Endothelial cell of umbilical vein (primary cell): ENCODE data around the gene ITPR2. TPM values are rescaled to one million over a fixed set of nuclear protein-coding genes. Genes with fewer than 3 reads are reported as not detected.

Experiments used
- BruUV-seq: library from RNA; stranded (reverse); fragments of 400-500 nt; replicated peaks from 2 replicates; lab custom pipeline; 2021; lab: Mats Ljungman, UMichigan
- CTCF ChIA-PET: fragments of 300-600, 350-600 bp; sonication (Branson Sonifier 250); formaldehyde crosslinking; loops from one replicate; lab custom pipeline; 2021; ENCODE audit warnings: antibody characterized with exemption, inconsistent platforms; lab: Charles Lee
- POLR2A ChIA-PET: fragments of 300-600, 350-600 bp; sonication (Branson Sonifier 250); formaldehyde crosslinking; loops from one replicate; lab custom pipeline; 2021; ENCODE audit warnings: antibody characterized with exemption, inconsistent platforms; lab: Charles Lee
- DNase-seq: peaks from one replicate; pipeline ENCODE4 v3.0.0-alpha.2; 2011; ENCODE audit warnings: low read depth, low spot score
- FAIRE-seq: peaks from 2 replicates; lab custom pipeline; 2011; peaks lifted over from hg19 to GRCh38; lab: Jason Lieb, UNC
- H2AFZ ChIP-seq: 2 replicates; pipeline ENCODE4 v1.6.0; 2012; ENCODE audit warnings: low read depth, low read length, control low read depth, inconsistent platforms
- H3K27ac ChIP-seq: 2 replicates; pipeline ENCODE4 v1.5.1; 2011; ENCODE audit warnings: low read depth, mild to moderate bottlenecking, control low read depth, low read length, moderate library complexity; ENCODE audit not compliant: insufficient read depth
- H3K27me3 ChIP-seq, 2 experiments: 2 replicates each; pipeline versions ENCODE4 v1.6.0 to v1.6.1; 2011; ENCODE audit warnings: low read length in 2 of 2, mixed read lengths in 1 of 2; ENCODE audit not compliant: control insufficient read depth in 2 of 2, insufficient read depth in 2 of 2
- H3K36me3 ChIP-seq, 2 experiments: 2 replicates in 1 of 2; 3 replicates in 1 of 2; pipeline ENCODE4 v1.5.1; 2011; ENCODE audit warnings: low read length in 2 of 2, mild to moderate bottlenecking in 1 of 2, moderate library complexity in 1 of 2; ENCODE audit not compliant: control insufficient read depth in 2 of 2, insufficient read depth in 2 of 2; ENCODE audit errors: extremely low read depth in 1 of 2
- H3K4me1 ChIP-seq: 3 replicates; pipeline ENCODE4 v1.5.1; 2011; ENCODE audit warnings: mild to moderate bottlenecking, low read length; ENCODE audit not compliant: control insufficient read depth, insufficient read depth; ENCODE audit errors: extremely low read depth
- H3K4me2 ChIP-seq: 2 replicates; pipeline ENCODE4 v1.6.1; 2011; ENCODE audit warnings: low read length, control low read depth, mixed read lengths; ENCODE audit not compliant: insufficient read depth
- H3K4me3 ChIP-seq, 3 experiments: fragments of 200-600 bp in 1 of 3; sonication (generic), shearing (Covaris generic) in 1 of 3; replicated peaks in 1 of 3; 2 replicates each; pipeline ENCODE4 v1.5.1; 2011 to 2016; ENCODE audit warnings: control low read depth in 3 of 3, low read length in 3 of 3, mild to moderate bottlenecking in 2 of 3, inconsistent platforms in 1 of 3, low read depth in 1 of 3, moderate library complexity in 1 of 3; ENCODE audit not compliant: insufficient read depth in 1 of 3
- H3K79me2 ChIP-seq: 2 replicates; pipeline ENCODE4 v1.6.0; 2012; ENCODE audit warnings: low read length, inconsistent platforms; ENCODE audit not compliant: control insufficient read depth, insufficient read depth
- H3K9ac ChIP-seq: replicated peaks from 2 replicates; pipeline ENCODE3; 2011; ENCODE audit warnings: low read length, control low read depth; ENCODE audit not compliant: insufficient read depth; ENCODE audit errors: extremely low read depth
- H3K9me1 ChIP-seq: replicated peaks from 3 replicates; pipeline ENCODE4 v1.6.0; 2011; ENCODE audit warnings: mild to moderate bottlenecking, low read length; ENCODE audit not compliant: control insufficient read depth, insufficient read depth; ENCODE audit errors: extremely low read depth
- H3K9me3 ChIP-seq: replicated peaks from 2 replicates; pipeline ENCODE4 v1.5.1; 2012; ENCODE audit warnings: low read length, inconsistent platforms; ENCODE audit not compliant: control insufficient read depth, insufficient read depth
- H4K20me1 ChIP-seq: replicated peaks from 2 replicates; pipeline ENCODE3; 2011; ENCODE audit warnings: mild to moderate bottlenecking, low read length; ENCODE audit not compliant: control insufficient read depth, insufficient read depth; ENCODE audit errors: extremely low read depth
- GATA2 ChIP-seq: IDR thresholded peaks from 2 replicates; pipeline ENCODE4 v1.7.0; 2011; ENCODE audit warnings: low read depth, mild to moderate bottlenecking, moderate library complexity, mixed read lengths, low read length; ENCODE audit not compliant: insufficient read length, insufficient read depth
- JUN ChIP-seq: IDR thresholded peaks from 2 replicates; pipeline ENCODE4 v1.6.1; 2011; ENCODE audit warnings: borderline replicate concordance, low read depth; ENCODE audit not compliant: insufficient read length, insufficient read depth
- MYC ChIP-seq: IDR thresholded peaks from one replicate; pipeline ENCODE4 v1.6.1; 2011; ENCODE audit warnings: mild to moderate bottlenecking, low read depth, low read length
- POLR2A ChIP-seq: IDR thresholded peaks from 2 replicates; pipeline ENCODE4 v1.6.1; 2012; ENCODE audit warnings: low read depth, mild to moderate bottlenecking, control low read depth, low read length
- POLR2AphosphoS5 ChIP-seq: IDR thresholded peaks from 2 replicates; pipeline ENCODE4 v1.6.1; 2012; ENCODE audit warnings: low read depth, mild to moderate bottlenecking, control low read depth, low read length, moderate library complexity; ENCODE audit not compliant: insufficient read depth
- dilution Hi-C: fragments of 300-500 bp; cut with MboI; formaldehyde crosslinking; loops from one replicate; pipeline ENCODE4 v1.15.0; 2019; ENCODE audit warnings: low sequenced_read_pairs; ENCODE audit not compliant: extremely low pct_ligation_motif_present
- intact Hi-C: fragments of 100-400 bp; cut with micrococcal nuclease; formaldehyde crosslinking; loops from one replicate; pipeline ENCODE4 v1.10.0; 2022
- polyA plus RNA-seq, 4 experiments: library from polyadenylated mRNA; depleted of rRNA in 3 of 4; stranded (reverse) in 3 of 4; unstranded in 1 of 4; fragments of >200 nt; gene quantifications; 2 replicates each; pipeline versions ENCODE4 v1.2.1 to v1.2.3, GENCODE V29; 2011 to 2012; ENCODE audit warnings: missing spikeins in 1 of 4
- total RNA-seq: library from RNA; stranded (reverse); gene quantifications from 2 replicates; pipeline ENCODE4 v1.2.3, GENCODE V29; 2021

Gene ITPR2
- total and polyA plus RNA-seq, 2 donors (not counting 3 experiments of a cell fraction or from before 2014, with no cell fraction given): 16.2 to 86.8 TPM

DNA sequence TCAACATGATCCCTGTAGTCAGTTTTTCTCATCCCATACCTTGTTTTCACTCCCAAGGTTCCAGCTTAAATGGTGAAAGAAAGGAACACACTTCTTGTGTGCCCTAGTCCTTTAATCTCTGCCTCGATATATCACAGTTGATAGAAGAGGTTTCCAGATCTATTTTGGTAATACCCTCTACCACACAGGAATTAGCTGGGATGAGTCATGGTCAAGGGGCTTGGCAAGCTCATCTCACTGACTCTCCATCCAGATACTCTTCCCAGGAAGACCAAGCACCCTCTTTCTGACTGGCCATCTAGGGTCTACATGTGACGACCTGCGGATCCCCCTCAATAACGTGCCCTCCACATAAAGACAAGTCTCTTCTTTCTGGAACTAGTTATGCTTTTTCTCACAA is 277.9 kb downstream of the ITPR2 start:
- no peak overlapping the region for H3K4me3 ChIP-seq
- H3K79me2 ChIP-seq: no peaks in the 10 kb centered on the region
- POLR2A ChIA-PET: no interaction called here
- H3K9me3 ChIP-seq: no peaks in the 10 kb centered on the region
- CTCF ChIA-PET: interaction anchor here (2.0 kb wide), 1 partner anchor 13 kb away, joined by 8 read pairs; no protein-coding TSS in a partner anchor
- H3K36me3 ChIP-seq: peaks cover 5% of the 10 kb centered on the region in 2 experiments
- intact Hi-C loops: no loop called here
- DNase-seq (no peak), FAIRE-seq (no peak)
- H4K20me1 ChIP-seq: no peaks in the 10 kb centered on the region
- no peaks in the 10 kb centered on the region for H3K4me1 ChIP-seq
- H3K9ac ChIP-seq: no peak overlapping the region
- no peak overlapping the region for H3K27ac ChIP-seq
- no TSS peak for BruUV-seq
- TF ChIP-seq MYC (no peak), POLR2A (no peak), JUN (no peak), GATA2 (no peak)
- no peak overlapping the region for H3K4me2 ChIP-seq
- no peak overlapping the region for H2AFZ ChIP-seq
- dilution Hi-C loops: no loop called here
- H3K27me3 ChIP-seq: no peaks in the 10 kb centered on the region
- H3K9me1 ChIP-seq: no peaks in the 10 kb centered on the region

- DNase-seq (no peak), FAIRE-seq (no peak)
- no peaks in the 10 kb centered on the region for H3K9me1 ChIP-seq
- H3K9ac ChIP-seq: no peak overlapping the region
- ChIA-PET POLR2A (no interaction called here), CTCF (no interaction called here)
- TF ChIP-seq POLR2AphosphoS5: no peak
- intact Hi-C loops (no loop called here), dilution Hi-C loops (no loop called here)
- H3K79me2 ChIP-seq: no peaks in the 10 kb centered on the region
- no peak overlapping the region for H3K27ac ChIP-seq
- no peak overlapping the region for H3K4me2 ChIP-seq
- no peak overlapping the region for H3K4me3 ChIP-seq
- no peaks in the 10 kb centered on the region for H3K4me1 ChIP-seq
- no TSS peak for BruUV-seq
- peaks cover 5% of the 10 kb centered on the region in 2 experiments for H3K36me3 ChIP-seq
- H3K27me3 ChIP-seq: no peaks in the 10 kb centered on the region
- H2AFZ ChIP-seq: no peak overlapping the region
- no peaks in the 10 kb centered on the region for H4K20me1 ChIP-seq
- no peaks in the 10 kb centered on the region for H3K9me3 ChIP-seq
Observed at GRCh38 chr12:26554332-26554731, 278.7 kb downstream of the ITPR2 start.
